ENCODE measurements around the gene SPINDOC. TPM values are rescaled to one million over a fixed set of nuclear protein-coding genes. Genes with fewer than 3 reads are reported as not detected.
A peak's percentile ranks its signal among the peaks of the same experiment; 100 is the strongest.
"Not testable (repeated sequence)": the region's sequence is repeated elsewhere in the genome, so short reads cannot be mapped to it uniquely, and the experiment has no call there.

The SPINDOC gene
- total RNA-seq, 1 experiment from 2014 or later = 17.1 TPM

GRCh38 chr11:63800921-63801320, 12.3 kb upstream of the SPINDOC start:
- H3K4me1 Mint-ChIP-seq (ENCODE audit: insufficient read depth, unreplicated experiment) = peaks cover 9% of the 10 kb centered on the region
- no TSS peak for BruUV-seq (replicated peaks)
- no peaks in the 10 kb centered on the region for H3K9me3 Mint-ChIP-seq (ENCODE audit: unreplicated experiment)
- H3K4me3 Mint-ChIP-seq (ENCODE audit: unreplicated experiment) = no peak overlapping the region
- POLR2A ChIA-PET = no interaction called here
- intact Hi-C loops (cut with micrococcal nuclease) = no loop called here
- no peak for TF ChIP-seq CTCF (IDR thresholded peaks at IDR 0.05; ENCODE audit: unreplicated experiment)
- no peaks in the 10 kb centered on the region for H3K27me3 Mint-ChIP-seq (ENCODE audit: insufficient read depth, unreplicated experiment)
- H3K36me3 Mint-ChIP-seq (ENCODE audit: insufficient read depth, unreplicated experiment) = no peaks in the 10 kb centered on the region
- CTCF ChIA-PET = interaction anchor here (0.6 to 1.8 kb wide), 2 partner anchors 37 to 54 kb away, joined by 3 to 5 read pairs; no protein-coding TSS in a partner anchor
- H3K27ac Mint-ChIP-seq (ENCODE audit: low read depth, unreplicated experiment) = peak overlapping the region; percentile 82
- no peak for DNase-seq (ENCODE audit: unreplicated experiment)

DNA sequence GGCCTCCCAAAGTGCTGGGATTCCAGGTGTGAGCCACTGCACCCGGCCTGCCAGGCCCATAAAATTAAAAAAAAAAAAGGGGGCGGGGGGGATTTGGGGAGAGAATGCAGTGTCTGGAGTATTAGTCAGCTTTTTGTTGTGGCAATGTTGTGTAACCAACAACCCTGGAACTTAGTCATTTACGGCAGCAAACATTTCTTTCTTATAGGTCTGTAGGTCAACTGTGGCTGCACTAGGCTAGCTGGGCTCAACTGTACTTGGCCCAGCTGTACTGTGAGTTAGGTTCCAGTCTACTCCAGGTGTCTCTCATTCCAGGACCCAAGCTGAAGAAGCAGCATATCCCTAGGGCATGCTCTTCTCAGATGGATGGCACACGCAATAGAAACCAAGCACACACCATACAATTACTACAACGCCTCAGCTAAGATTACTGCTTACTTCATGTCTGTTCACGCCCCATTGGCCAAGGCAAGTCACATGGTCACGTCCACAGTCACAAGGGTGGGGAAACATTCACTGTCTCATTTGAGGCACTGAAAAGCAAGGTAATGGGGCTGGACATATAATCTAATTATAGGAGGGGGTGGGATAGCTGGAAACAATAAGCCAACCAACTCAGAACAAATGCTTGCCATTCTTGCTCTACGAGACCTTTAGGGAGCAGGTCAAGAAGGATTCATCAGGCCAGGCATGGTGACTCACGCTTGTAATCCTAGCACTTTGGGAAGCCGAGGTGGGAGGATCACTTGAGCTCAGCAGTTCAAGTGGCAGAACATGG, 10.4 kb upstream of the SPINDOC start:
- DNase-seq (ENCODE audit: unreplicated experiment) = peak; percentile 90
- peak overlapping the region; percentile 67 for H3K4me3 Mint-ChIP-seq (ENCODE audit: unreplicated experiment)
- intact Hi-C loops (cut with micrococcal nuclease) = loop anchor here (2.0 kb wide), 1 partner anchor 34 kb away; the partner anchor contains the start of gene ZFTA
- no peaks in the 10 kb centered on the region for H3K9me3 Mint-ChIP-seq (ENCODE audit: unreplicated experiment)
- no peaks in the 10 kb centered on the region for H3K27me3 Mint-ChIP-seq (ENCODE audit: insufficient read depth, unreplicated experiment)
- H3K27ac Mint-ChIP-seq (ENCODE audit: low read depth, unreplicated experiment) = peak overlapping the region; percentile 85
- CTCF ChIA-PET = interaction anchor here (0.5 to 1.8 kb wide), 10 partner anchors 17 to 446 kb away, joined by 3 to 6 read pairs (median 4); partner anchors contain the start of gene ZFTA
- TF ChIP-seq CTCF (IDR thresholded peaks at IDR 0.05; ENCODE audit: unreplicated experiment) = no peak
- no peaks in the 10 kb centered on the region for H3K36me3 Mint-ChIP-seq (ENCODE audit: insufficient read depth, unreplicated experiment)
- POLR2A ChIA-PET = interaction anchor here (0.5 to 2.7 kb wide), 14 partner anchors 8 to 379 kb away, joined by 3 to 16 read pairs (median 3); partner anchors contain the start of genes COX8A, MARK2, SPINDOC and ZFTA
- H3K4me1 Mint-ChIP-seq (ENCODE audit: insufficient read depth, unreplicated experiment) = peaks cover 9% of the 10 kb centered on the region
- no TSS peak for BruUV-seq (replicated peaks)

- POLR2A ChIA-PET = interaction anchor here (0.5 to 2.7 kb wide), 3 partner anchors 8 to 272 kb away, joined by 3 to 16 read pairs (median 5); no protein-coding TSS in a partner anchor
- H3K4me1 Mint-ChIP-seq (ENCODE audit: insufficient read depth, unreplicated experiment) = peaks cover 9% of the 10 kb centered on the region
- BruUV-seq (replicated peaks) = no TSS peak
- peak; percentile 38 for DNase-seq (ENCODE audit: unreplicated experiment)
- no peaks in the 10 kb centered on the region for H3K9me3 Mint-ChIP-seq (ENCODE audit: unreplicated experiment)
- CTCF ChIA-PET = interaction anchor here (1.8 kb wide), 1 partner anchor 36 kb away, joined by 5 read pairs; the partner anchor contains the start of gene ZFTA
- no peaks in the 10 kb centered on the region for H3K36me3 Mint-ChIP-seq (ENCODE audit: insufficient read depth, unreplicated experiment)
- no peak for TF ChIP-seq CTCF (IDR thresholded peaks at IDR 0.05; ENCODE audit: unreplicated experiment)
- no peaks in the 10 kb centered on the region for H3K27me3 Mint-ChIP-seq (ENCODE audit: insufficient read depth, unreplicated experiment)
- H3K4me3 Mint-ChIP-seq (ENCODE audit: unreplicated experiment) = no peak overlapping the region
- H3K27ac Mint-ChIP-seq (ENCODE audit: low read depth, unreplicated experiment) = no peak overlapping the region
- intact Hi-C loops (cut with micrococcal nuclease) = no loop called here
Measured at GRCh38 chr11:63804259-63804658, 9.0 kb upstream of the SPINDOC start.

- Mint-ChIP-seq H3K27ac (ENCODE audit: low read depth, unreplicated experiment) (no peak overlapping the region), H3K27me3 (ENCODE audit: insufficient read depth, unreplicated experiment) (no peaks in the 10 kb centered on the region), H3K4me1 (ENCODE audit: insufficient read depth, unreplicated experiment) (peaks cover 9% of the 10 kb centered on the region), H3K9me3 (ENCODE audit: unreplicated experiment) (no peaks in the 10 kb centered on the region), H3K4me3 (ENCODE audit: unreplicated experiment) (no peak overlapping the region), H3K36me3 (ENCODE audit: insufficient read depth, unreplicated experiment) (no peaks in the 10 kb centered on the region)
- ChIA-PET POLR2A (interaction anchor here (0.6 kb wide), 1 partner anchor 63 kb away, joined by 3 read pairs; no protein-coding TSS in a partner anchor), CTCF (interaction anchor here (1.5 kb wide), 1 partner anchor 36 kb away, joined by 3 read pairs; no protein-coding TSS in a partner anchor)
- intact Hi-C loops (cut with micrococcal nuclease) = no loop called here
- no peak for TF ChIP-seq CTCF (IDR thresholded peaks at IDR 0.05; ENCODE audit: unreplicated experiment)
- DNase-seq (ENCODE audit: unreplicated experiment) = no peak
- no TSS peak for BruUV-seq (replicated peaks)
Measured at GRCh38 chr11:63805844-63806415, 7.3 kb upstream of the SPINDOC start.

DNA sequence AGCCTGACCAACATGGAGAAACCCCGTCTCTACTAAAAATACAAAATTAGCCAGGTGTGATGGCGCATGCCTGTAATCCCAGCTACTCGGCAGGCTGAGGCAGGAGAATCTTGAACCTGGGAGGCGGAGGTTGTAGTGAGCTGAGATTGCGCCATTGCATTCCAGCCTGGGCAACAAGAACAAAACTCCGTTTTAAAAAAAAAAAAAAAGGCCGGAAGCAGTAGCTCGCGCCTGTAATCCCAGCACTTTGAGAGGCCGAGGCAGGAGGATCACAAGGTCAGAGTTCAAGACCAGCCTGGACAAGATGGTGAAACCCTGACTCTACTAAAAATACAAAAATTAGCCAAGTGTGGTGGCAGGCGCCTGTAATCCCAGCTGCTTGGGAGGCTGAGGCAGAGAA, 2.9 kb upstream of the SPINDOC start:
- H3K9me3 Mint-ChIP-seq (ENCODE audit: unreplicated experiment); H3K36me3 Mint-ChIP-seq (ENCODE audit: insufficient read depth, unreplicated experiment); H3K27me3 Mint-ChIP-seq (ENCODE audit: insufficient read depth, unreplicated experiment); H3K27ac Mint-ChIP-seq (ENCODE audit: low read depth, unreplicated experiment); BruUV-seq (replicated peaks); intact Hi-C loops (cut with micrococcal nuclease); H3K4me3 Mint-ChIP-seq (ENCODE audit: unreplicated experiment): not testable (repeated sequence)
- H3K4me1 Mint-ChIP-seq (ENCODE audit: insufficient read depth, unreplicated experiment) = peaks cover 13% of the 10 kb centered on the region
- CTCF ChIA-PET = interaction anchor here (0.6 to 2.0 kb wide), 4 partner anchors 26 to 63 kb away, joined by 3 to 6 read pairs (median 4); partner anchors contain the start of gene ZFTA
- DNase-seq (ENCODE audit: unreplicated experiment) = peak; percentile 46
- POLR2A ChIA-PET = interaction anchor here (0.8 to 1.1 kb wide), 2 partner anchors 8 to 121 kb away, joined by 3 read pairs; no protein-coding TSS in a partner anchor
